Activated CD4-positive, alpha-beta T cell treated with anti-CD3 and anti-CD28 coated beads for 24 hours (primary cell): ENCODE results near the gene SOX18.
A peak's percentile ranks its signal among the peaks of the same experiment; 100 is the strongest.

Experiments used
- DNase-seq, 2 donors: peaks; one replicate each; pipeline ENCODE4 v3.0.0-alpha.2; 2020; ENCODE audit warnings: low read depth in 2 of 2

The SOX18 gene

DNA sequence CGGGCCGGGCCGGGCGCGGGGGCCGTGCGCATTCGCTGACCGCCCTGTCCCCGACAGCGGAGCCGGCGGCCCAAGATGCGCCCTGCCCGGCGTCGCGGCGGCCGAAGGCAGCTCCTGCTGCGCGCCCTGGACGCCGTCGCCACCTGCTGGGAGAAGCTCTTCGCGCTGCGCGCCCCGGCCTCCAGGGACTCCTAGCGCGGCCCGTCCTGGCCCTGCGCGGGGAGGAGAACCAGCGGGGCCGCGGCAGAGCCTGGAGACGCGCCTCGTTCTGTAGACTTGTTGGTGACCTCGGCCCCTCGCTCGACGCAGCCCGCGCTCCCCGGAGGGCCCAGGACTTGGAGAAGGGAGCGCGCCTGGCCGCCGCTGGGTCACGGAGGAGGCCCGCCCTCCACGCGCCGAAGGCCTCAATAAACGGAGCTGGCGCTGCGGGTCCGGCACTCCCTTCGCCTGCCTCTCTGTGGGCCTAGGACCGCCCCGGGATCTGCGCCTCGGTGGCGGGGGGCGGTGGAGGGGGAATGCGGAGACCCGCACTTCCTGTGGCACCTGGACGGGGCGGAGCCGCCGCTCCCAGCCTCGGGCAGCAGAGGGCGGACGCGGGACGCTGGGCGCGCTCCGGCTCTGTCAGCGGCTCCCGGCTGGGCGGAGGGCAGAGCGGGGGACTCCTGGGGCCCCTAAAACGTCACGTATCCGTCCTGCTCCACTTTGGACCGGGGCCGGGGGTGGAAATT, 10.7 kb downstream of the SOX18 start:
- peak; percentile 58 to 66 for DNase-seq

DNA sequence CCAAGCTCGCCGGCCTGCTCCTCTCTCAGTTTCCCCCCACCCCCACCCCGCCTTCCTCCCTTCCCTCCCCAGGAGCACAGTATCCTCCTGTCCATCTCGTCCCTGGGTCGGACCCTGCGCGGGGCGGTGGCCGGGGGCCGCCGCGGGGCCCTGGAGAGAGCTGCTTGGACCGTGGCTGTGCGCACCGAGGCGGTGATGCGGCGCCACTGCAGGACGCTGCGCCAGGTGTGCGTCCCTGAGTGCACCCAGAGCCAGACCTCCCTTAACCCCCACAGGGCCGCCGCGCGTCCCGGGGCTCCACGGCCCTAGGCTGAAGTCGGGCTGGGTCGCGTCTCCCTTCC, 11.2 kb downstream of the SOX18 start:
- no peak for DNase-seq

DNA sequence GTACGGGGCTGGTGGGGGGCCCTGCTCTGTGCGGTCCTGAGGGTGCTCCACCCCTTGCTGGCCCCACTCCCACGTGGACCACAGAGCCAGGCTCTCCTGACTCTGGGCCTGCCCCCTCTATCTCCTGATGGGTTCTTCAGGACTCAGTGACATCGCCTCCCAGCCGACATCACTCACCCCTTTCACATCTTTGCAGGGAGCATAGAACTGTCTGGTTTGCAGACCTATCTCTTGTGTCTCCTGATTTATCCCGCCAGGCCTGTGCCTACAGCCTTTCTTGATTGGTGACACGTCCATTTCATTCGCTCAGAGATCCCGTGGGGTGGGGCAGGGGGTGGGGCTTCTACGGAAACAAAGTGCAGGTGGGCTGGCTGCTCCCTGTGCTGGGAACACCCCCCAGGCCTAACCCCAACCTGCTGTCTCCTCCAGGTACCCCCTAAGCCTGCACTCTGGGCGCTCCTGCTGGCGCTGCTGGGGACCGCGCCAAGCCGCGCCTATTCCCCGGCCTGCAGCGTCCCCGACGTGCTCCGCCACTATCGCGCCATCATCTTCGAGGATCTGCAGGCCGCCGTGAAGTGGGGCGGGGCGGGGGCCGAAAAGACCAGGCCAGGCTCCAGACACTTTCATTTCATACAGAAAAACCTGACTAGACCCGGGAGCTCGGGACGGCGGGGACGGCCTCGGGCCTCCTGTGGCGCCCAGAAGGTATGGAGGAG, 11.8 kb downstream of the SOX18 start:
- DNase-seq = no peak

DNA sequence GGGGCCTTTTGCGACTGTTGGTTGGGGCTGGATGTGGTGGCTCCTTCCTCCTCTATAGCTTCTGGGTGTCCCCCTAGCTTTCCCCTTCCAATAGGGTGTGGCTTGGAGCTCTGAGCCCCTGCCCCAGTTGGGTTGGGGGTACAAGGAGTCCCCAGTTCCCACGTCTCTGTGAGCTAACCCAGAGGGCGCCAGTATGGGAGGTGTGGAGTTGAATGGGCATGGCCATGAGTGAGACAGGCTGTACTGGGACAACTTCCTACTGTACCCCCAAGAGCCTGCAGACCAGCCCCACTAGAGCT, 12.3 kb downstream of the SOX18 start:
- no peak for DNase-seq

DNA sequence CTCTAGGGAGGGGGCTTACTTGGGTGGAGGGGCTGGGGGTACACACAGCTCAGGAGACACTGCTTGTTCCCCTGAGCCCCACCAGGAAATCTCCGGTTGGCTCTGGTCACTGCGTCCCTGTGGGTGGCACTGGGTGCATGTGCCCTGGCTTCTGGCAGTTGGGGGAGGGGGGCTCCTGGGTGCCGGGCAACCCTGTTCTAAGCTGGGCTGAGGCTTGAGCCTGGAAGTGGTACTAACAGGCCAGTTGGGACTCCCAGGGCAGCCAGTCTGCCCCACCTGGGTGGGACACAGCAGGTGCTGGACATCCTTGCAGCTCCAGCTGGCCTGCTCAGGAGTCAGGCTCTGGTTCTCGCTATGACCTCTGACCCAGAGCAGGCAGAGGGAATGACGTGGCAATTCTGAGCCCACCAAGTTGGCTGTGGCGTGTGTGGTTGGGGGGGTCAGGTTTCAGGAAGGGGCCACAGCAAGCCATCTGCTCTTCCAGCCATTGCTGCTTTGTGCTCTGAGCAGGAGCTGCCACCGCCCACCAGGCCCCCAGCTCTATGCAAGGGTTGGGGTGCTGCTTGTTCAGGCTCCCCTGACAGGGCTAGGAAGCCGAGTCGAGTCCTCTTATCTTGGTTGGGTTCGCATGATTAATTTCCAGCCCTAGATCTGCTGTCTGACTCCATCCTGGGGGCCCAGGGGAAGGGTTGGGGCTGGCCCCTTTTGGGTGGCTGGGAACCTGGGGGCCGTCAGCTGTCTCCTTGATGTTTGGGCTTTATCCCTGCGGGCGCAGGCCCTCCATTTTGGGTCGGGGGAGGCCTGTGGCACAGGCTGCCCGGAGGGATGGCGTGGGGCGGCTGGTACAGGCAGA, 12.9 kb downstream of the SOX18 start:
- no peak for DNase-seq

DNA sequence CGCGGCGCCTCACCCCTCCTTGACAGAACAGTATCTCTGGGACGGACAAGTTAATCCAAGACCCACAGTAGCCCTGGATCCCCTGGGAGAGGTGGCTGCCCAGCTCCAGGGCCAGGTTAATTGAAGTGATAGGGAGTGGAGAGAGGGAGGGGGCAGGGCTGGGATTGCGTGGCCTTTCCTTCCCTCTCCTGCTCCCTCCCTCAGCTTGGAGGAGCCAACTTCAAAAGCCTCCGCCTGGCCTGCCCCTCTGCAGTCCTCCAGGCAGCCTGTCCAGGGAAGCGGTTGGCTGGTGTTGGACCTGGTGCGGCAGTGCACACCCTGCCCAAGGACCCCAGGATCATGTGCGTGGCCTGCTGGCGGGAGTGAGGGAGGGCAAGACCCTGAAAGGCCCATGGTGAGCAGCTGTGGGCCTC, 13.5 kb downstream of the SOX18 start, which contains the start of gene C20orf204:
Gene C20orf204 (plus strand): TSS at position 250 of the 413 bp plus-strand sequence. CDS start 142 bp downstream, at position 392.
- no peak for DNase-seq

DNA sequence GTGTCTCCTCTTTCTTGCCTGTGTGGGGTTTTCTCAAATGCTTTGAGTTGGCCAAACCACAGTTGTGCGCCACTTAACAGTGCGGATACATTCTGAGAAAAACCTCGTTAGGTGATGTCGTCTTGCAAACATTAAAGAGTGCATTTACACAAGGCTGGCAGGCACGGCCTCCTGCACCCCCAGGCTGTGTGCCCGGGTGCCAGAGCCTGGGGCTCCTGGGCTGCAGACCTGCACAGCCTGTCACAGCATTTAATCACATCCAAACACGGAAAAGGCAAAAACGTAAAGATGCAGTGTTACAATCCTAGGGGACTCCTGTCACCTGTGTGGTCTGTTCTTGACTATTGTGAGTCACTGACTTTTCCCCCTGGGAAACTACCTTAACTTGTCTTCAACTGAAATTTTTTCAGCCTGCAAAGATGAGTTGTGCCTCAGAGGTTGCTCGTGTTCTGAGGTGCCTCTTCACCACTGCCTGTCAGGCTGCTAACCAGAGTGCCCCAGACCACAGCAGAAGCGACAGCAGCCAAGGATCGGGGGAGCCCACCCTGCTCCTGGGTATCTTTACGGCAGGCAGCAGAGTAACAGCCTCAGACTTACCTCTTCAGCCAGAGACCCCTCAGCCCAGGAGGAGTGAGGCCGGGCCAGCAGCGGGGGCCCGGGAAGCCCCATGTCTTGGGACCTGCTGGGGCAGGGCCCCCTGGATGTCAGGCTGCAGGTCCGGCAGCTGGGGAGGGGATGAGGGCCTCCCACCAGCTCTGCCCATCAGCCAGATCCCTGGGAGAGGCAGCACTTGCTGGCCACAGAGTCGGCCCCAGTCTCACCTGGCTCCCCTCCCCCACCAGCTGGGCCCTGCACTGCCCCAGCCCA, 14.1 kb downstream of the SOX18 start:
- no peak for DNase-seq

DNA sequence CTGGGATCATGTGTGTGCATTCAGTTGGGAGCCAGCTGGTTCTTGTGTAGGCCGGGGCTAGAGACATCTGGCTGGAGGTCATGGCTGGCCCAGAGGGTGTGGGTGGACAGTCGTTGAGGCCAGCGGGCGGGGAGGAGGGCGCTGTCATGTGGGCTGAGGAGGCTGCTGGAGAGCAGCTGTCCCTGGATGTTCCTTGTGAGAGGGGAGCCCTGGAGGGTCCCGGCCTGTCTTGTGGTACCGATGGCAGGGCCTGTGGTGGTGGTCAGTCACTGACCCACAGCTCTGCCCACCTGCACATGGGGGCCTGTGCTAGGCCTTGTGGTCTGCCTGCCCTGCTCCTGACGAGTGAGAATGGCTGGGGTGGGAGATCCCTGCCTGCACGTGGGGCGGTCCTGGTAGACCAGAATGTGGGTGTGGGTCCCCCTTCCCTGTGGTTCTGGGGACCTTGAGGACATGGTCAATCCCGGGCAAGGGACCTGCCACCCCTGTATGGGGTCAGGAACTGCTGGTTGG, 15.4 kb downstream of the SOX18 start:
- DNase-seq = no peak

DNA sequence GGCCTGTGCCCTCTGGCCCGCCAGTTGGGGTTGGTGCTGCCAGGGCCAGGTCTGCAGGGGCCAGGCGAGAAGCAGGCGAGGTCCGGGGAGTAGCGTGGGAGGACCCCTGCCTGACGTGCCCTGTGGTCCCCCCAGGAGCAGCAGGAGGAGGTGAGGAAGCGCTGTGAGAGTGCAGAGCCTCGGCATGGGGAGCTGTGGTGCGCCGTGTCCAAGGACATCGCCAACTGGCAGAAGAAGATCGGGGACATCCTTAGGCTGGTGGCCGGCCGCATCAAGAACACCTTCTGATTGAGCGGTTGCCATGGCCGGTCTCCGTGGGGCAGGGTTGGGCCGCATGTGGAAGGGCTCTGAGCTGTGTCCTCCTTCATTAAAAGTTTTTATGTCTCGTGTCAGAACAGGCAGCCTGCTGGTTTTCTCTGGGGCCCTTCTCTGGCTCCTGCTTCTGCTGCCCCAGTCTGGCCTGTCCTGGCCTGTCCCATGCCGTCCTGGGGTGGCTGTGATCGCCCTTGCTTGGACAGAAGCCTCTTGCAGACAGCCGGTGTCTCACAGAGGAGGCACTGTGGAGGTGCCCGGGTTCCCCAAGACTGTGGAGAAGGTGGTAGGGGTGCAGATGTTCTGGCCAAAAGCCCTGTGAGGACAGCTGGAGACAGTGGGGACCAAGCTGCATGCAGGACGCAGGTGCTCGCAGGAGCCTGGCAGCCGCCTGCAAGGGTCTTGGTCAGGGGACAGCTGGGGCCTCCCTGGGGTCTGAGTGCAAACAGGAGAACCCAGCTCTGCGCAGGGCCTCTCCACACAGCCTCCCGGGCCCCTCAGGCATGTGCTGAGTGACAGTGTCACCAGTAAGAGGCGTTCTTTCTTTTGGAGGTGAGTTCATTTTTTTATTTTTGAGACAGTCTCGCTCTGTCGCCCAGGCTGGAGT, 16.5 kb downstream of the SOX18 start:
- DNase-seq = no peak

DNA sequence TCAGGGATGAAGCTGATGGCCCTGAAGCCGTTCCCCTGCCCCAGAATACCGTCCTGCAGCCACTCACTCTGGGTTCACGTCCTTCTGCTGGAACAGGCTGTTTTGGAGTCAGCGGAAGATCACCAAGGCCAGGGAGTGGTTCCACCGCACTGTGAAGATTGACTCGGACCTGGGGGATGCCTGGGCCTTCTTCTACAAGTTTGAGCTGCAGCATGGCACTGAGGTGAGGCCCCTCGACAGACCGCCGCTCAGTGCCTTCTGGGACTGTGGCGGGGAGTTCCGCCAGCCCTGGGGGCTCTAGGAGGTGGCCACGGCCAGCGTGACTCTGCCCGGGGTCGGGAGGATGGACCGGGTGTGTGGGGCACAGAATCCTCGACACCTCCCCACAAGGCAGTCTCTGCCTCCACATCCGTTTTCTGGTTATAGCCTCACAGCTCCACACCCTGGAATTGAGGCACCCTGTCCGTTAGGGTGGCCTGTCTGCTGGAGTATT, 17.6 kb downstream of the SOX18 start:
- no peak for DNase-seq

DNA sequence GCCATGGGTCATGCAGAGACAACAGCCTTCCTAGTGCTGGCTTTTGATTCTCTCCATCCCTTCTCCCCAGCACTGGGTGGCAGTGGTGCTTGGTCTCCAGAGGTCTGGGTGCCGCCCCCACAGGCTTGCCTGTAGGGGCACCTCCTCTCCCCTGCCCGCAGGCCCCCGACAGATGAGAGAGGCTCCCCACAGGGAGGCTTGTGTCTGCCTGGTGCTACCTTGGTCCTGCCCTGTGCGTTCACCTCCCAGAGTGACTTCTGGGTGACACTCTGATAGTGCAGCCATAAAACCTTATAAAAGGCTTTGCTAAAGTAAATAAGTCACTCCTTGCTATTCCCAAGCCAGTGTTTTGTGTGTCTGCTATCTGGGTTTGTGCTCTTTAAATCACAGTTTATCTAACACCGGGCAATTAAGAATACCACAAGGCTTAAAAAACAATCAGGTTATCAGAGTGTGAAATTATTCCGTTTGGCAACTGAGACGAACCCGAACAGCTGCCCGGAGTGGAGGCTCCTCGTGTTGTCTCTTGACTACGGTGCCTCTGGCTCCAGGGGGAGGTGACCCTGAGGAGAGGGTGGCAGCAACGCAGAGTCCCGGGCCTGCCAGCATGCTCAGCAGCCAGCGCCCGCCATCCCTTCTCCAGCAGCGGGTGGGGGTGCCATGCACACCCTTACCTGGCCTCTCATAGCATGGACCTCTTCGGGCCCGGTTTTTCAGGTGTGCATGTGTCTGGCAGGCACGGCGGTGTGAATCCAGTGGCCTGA, 18.9 kb downstream of the SOX18 start:
- no peak for DNase-seq

DNA sequence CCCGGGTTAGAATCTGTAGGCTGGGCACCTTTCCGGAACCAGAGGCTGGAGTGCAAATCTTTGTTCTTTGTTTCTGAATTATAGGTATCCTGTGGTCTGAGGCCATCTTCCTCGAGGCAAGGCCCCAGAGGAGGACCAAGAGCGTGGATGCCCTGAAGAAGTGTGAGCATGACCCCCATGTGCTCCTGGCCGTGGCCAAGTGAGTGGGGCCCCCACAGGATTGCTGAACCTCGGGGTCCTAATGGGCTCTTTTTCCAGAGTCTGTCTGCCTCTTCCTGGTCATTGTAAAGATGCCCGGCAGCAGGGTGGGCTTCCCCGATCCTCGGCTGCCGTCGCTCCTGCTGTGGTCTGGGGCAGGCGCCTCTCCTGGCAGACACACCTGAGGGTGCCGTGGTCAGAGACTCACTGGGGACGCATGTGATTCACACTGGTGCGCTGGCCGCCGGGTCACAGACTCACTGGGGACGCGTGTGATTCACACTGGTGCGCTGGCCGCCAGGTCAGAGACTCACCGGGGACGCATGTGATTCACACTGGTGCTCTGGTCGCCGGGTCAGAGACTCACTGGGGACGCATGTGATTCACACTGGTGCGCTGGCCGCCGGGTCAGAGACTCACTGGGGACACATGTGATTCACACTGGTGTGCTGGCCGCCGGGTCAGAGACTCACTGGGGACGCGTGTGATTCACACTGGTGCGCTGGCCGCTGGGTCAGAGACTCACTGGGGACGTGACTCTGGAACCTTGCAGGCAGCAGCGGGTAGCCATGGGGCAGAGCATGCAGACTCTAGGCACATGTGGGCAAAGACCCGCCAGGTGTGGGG, 19.9 kb downstream of the SOX18 start:
- DNase-seq = no peak

DNA sequence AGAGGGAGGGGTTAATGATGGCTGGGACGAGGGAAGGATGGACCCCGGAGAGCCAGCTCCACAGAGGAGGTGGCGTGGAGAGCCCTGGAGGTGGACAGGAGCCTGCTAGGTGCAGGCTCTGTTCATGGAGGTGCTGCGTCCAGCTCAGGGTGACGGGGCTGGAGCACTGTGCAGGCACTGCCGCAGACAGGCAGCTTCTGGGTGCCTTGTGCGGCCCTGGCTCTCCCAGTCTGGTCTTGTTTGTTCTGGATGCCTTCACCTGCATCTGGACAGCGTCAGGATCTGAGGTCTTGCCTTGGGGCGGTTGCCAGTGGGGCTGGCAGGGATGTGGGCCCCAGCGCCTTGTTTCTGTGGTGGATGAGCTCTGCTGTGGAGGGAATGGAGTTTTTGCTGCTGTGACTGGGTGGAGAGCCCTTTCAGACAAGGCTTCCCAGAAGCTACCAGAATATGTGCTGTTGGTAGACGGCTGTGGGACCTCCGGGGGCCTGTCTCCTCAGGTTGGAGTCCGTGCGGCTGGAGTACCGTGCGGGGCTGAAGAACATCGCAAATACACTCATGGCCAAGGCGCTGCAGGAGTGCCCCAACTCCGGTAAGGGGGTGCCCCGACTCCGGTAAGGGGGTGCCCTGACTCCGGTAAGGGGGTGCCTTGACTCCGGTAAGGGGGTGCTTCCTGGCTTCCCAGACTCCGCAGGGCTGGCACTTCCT, 21.3 kb downstream of the SOX18 start:
- DNase-seq = no peak

DNA sequence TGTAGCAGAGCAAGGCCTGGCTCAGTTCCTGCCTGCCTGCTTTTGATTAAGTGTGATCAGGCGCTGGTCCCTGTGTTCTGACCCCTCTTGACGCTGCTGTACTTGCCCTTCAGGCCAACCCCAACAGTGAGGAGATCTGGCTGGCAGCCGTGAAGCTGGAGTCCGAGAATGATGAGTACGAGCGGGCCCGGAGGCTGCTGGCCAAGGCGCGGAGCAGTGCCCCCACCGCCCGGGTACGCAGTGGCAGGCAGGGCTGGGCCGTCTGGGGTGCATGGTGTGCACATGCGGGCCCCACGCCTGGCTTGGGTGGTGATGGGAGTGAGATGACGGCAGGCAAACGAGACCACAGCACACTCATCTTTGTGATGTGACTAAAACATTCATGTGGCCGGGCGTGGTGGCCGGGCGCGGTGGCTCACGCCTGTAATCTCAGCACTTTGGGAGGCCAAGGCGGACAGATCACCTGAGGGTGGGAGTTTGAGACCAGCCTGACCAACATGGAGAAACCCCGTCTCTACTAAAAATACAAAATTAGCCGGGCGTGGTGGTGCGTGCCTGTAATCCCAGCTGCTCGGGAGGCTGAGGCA, 23.5 kb downstream of the SOX18 start:
- DNase-seq = no peak

DNA sequence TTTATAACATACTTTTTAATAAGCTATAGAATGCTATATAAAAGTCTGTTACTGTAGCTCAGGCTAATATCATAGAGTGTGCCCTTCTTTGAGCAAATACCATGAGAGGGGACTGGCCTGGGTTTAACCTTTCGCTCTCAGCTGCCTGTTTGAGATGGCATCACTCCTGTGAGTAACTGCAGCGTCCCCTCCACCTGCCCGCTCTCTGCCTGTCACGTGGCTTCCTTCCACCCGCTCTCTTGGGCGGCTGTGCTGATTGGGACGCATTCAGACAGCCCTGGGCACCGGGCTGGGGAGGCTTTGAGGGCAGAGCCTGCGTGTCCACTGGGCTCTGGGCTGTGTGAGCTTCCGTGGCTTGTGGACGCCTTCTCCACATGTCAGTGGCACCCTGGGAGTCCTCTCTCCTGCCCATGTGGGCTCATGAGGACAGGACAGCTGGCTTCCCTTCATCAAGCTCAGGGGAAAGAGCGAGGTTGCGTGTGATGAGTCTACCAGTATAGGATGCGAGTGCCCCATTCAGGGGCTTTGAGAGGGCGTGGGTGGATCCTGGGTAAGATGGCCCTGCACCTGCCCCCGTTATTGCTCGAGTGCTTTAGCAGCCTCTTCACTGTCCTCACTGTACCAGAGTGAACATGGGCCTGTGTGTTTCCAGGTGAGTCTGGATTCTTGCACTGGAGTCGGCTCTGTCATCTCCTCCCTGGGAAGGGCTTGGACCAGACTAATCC, 24.2 kb downstream of the SOX18 start:
- no peak for DNase-seq

DNA sequence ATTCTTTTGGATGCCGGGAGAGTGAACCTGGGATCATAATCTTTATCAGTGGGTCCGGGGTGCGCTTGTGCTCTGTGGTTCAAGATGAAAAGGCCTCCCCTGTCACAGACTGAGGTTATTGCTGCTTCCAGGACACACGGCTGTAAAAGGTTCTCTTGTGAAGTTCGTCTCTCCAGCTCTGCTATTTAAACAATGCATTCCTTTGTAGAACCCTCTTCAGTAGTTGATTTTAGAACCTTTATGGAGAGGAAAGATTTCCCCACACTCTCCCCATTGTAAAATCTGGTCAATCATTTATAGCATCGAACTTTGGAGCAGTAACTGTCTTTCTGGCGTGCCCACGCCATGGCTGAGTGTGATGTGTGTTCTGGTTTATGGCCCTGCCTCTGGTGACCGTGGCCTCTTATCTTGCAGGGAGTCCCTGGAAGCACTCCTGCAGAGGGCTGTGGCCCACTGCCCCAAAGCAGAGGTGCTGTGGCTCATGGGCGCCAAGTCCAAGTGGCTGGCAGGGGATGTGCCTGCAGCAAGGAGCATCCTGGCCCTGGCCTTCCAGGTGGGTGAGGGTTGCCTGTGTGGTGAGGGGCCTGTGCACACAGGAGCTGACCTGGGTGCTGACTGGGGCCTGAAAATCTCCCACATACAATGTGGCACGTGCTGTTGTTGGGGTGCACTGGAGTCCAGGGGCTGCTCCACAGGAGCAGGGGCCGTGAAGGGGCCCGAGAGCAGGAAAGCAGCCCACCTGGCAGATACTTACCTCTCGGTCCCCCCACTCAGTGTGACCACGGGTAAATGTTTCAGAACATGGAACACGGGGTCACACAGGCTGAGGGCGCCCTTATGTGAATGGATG, 25.1 kb downstream of the SOX18 start:
- no peak for DNase-seq
